ENCODE data around the gene MLLT10. TPM values are rescaled to one million over a fixed set of nuclear protein-coding genes. Genes with fewer than 3 reads are reported as not detected.

Gene MLLT10
- total and polyA plus RNA-seq, 2 of the 8 experiments (the other 6 are each of a cell fraction or from before 2014, with no cell fraction given): 53.1 to 62.1 TPM

- H2BK12ac ChIP-seq (ENCODE audit: low read depth, low read length): no peak overlapping the region
- H3K9ac ChIP-seq (replicated peaks in 1 of 4; ENCODE audit: extremely low read depth in 1 of 4, low read depth in 3 of 4, low read length in 3 of 4): no peak overlapping the region
- H4K20me1 ChIP-seq (replicated peaks in 1 of 2; ENCODE audit: control insufficient read depth in 1 of 2, insufficient read depth in 2 of 2, low read length in 2 of 2): peaks cover 2 to 6% of the 10 kb centered on the region in 2 experiments
- H2BK5ac ChIP-seq (ENCODE audit: low read depth, low read length): no peak overlapping the region
- no peak overlapping the region for H3K4ac ChIP-seq (replicated peaks; ENCODE audit: insufficient read length, low read depth, low read length)
- peaks cover 0 to 6% (median under 1%) of the 10 kb centered on the region in 4 experiments; a peak in 2 of 7 replicates for H3K4me1 ChIP-seq (replicated peaks in 1 of 4; ENCODE audit: control insufficient read depth in 3 of 4, insufficient read depth in 4 of 4, low read length in 3 of 4)
- no peak overlapping the region for H3K23ac ChIP-seq (ENCODE audit: insufficient read length)
- no peak overlapping the region for H4K91ac ChIP-seq (replicated peaks; ENCODE audit: insufficient read length, low read length)
- DNase-seq (ENCODE audit: low read depth in 1 of 2, low spot score in 2 of 2) (no peak), FAIRE-seq (no peak)
- no peak overlapping the region for H3K18ac ChIP-seq (ENCODE audit: extremely low read depth, low read length)
- TF ChIP-seq KDM1A (IDR thresholded peaks at IDR 0.05; ENCODE audit: borderline replicate concordance, low read length) (no peak), ZNF274 (IDR thresholded peaks at IDR 0.05; ENCODE audit: borderline replicate concordance, extremely low read depth, low read length) (no peak), RBBP5 (IDR thresholded peaks at IDR 0.05; ENCODE audit: borderline replicate concordance, low read depth, low read length) (no peak)
- TF ChIP-seq, protein P1, sequence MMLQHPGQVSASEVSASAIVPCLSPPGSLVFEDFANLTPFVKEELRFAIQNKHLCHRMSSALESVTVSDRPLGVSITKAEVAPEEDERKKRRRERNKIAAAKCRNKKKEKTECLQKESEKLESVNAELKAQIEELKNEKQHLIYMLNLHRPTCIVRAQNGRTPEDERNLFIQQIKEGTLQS (IDR thresholded peaks at IDR 0.05; ENCODE audit: insufficient read depth, low read depth, low read length): no peak
- no peak overlapping the region for H2AFZ ChIP-seq (ENCODE audit: low read length)
- H3K27me3 ChIP-seq (replicated peaks in 1 of 4; ENCODE audit: control insufficient read depth in 3 of 4, extremely low read depth in 1 of 4, insufficient read depth in 3 of 4, low read length in 3 of 4): no peaks in the 10 kb centered on the region
- H3K23me2 ChIP-seq (ENCODE audit: low read depth, low read length): no peaks in the 10 kb centered on the region; the same call in 1 of the 2 replicates
- CTCF ChIA-PET (ENCODE audit: partially characterized antibody): no interaction called here
- no peak overlapping the region for H4K5ac ChIP-seq (ENCODE audit: insufficient read length, low read depth, low read length)
- no peak overlapping the region for H4K8ac ChIP-seq (ENCODE audit: extremely low read depth, insufficient read depth, low read length)
- H3K56ac ChIP-seq (replicated peaks; ENCODE audit: insufficient read length, low read depth, low read length): no peak overlapping the region
- H3K27ac ChIP-seq (ENCODE audit: low read depth, low read length): no peak overlapping the region
- no peak overlapping the region for H3K4me3 ChIP-seq (ENCODE audit: extremely low read depth in 1 of 4, insufficient read depth in 2 of 4, low read depth in 3 of 4, low read length in 4 of 4)
- no peak overlapping the region; a peak in 1 of 4 replicates for H3K4me2 ChIP-seq (ENCODE audit: insufficient read depth in 1 of 2, low read depth in 2 of 2, low read length in 2 of 2)
- H2BK120ac ChIP-seq (replicated peaks; ENCODE audit: low read depth, low read length): no peak overlapping the region
- no peak overlapping the region for H2AK5ac ChIP-seq (ENCODE audit: low read depth, low read length)
- H3K36me3 ChIP-seq (ENCODE audit: control insufficient read depth in 2 of 4, insufficient read depth in 4 of 4, low read length in 3 of 4): peaks cover 0 to 4% (median 0%) of the 10 kb centered on the region in 4 experiments; a peak in 1 of 8 replicates
- no peak overlapping the region for H2BK20ac ChIP-seq (ENCODE audit: low read length)
- no peaks in the 10 kb centered on the region for H3K9me3 ChIP-seq (ENCODE audit: insufficient read depth in 2 of 2, low read depth in 1 of 2, low read length in 1 of 2)
- peaks cover 9 to 98% of the 10 kb centered on the region in 2 experiments; a peak in 3 of 4 replicates for H3K79me2 ChIP-seq (ENCODE audit: control insufficient read depth in 1 of 2, insufficient read depth in 2 of 2, low read length in 2 of 2)
- POLR2A ChIA-PET (ENCODE audit: partially characterized antibody): no interaction called here
- H3K14ac ChIP-seq (ENCODE audit: insufficient read length): no peak overlapping the region
- WGBS, 2 experiments (ENCODE audit: extremely low coverage in 1 of 2, insufficient coverage in 1 of 2, insufficient read length in 1 of 2, insufficient replicate concordance in 2 of 2, low coverage in 1 of 2, low lambda C conversion rate in 2 of 2, missing lambda C conversion rate in 1 of 2): 79% methylated on average over 3 of the region's 3 CpGs; no CpG with 5 or more reads in 1 of the 2 experiments
- no peaks in the 10 kb centered on the region; the same call in 1 of the 2 replicates for H3K79me1 ChIP-seq (ENCODE audit: low read depth, low read length)
- no peak overlapping the region for H2BK15ac ChIP-seq (ENCODE audit: low read length)
Observed at GRCh38 chr10:21570761-21571521, 36.9 kb downstream of the MLLT10 start.
